Choroid plexus epithelial cell (primary cell): ENCODE results near the gene COL25A1.

Experiments
- DNase-seq: peaks from one replicate; pipeline ENCODE4 v3.0.0-alpha.2; 2010; ENCODE audit warnings: low read depth
- H3K4me3 ChIP-seq: 2 replicates; pipeline ENCODE4 v1.5.1; 2011; ENCODE audit warnings: low read depth, mild to moderate bottlenecking, control low read depth, low read length, moderate library complexity
- CTCF ChIP-seq: conservative IDR thresholded peaks from 2 replicates; pipeline ENCODE4 v1.5.1; 2011; ENCODE audit warnings: low read depth, mild to moderate bottlenecking, control low read depth, inconsistent platforms, low read length, moderate library complexity

COL25A1 gene

GRCh38 chr4:108787724-108788123 is 514.7 kb downstream of the COL25A1 start:
- H3K4me3 ChIP-seq: no peak overlapping the region
- DNase-seq: no peak
- TF ChIP-seq CTCF: no peak

GRCh38 chr4:108787106-108787505 is 515.4 kb downstream of the COL25A1 start:
- no peak for TF ChIP-seq CTCF
- H3K4me3 ChIP-seq: no peak overlapping the region

GRCh38 chr4:108786351-108786750 is 516.1 kb downstream of the COL25A1 start:
- TF ChIP-seq CTCF: no peak
- no peak for DNase-seq
- H3K4me3 ChIP-seq: no peak overlapping the region

More at GRCh38 chr4:108787106-108787505, 515.4 kb downstream of the COL25A1 start:
- DNase-seq: no peak

- TF ChIP-seq CTCF: peak; percentile 43
- DNase-seq: peak; percentile 39
- no peak overlapping the region for H3K4me3 ChIP-seq
Observed at GRCh38 chr4:108783665-108784463, 518.6 kb downstream of the COL25A1 start.

- no peak for TF ChIP-seq CTCF
- DNase-seq: no peak
- no peak overlapping the region for H3K4me3 ChIP-seq
Observed at GRCh38 chr4:108779958-108780357, 522.5 kb downstream of the COL25A1 start.

- no peak overlapping the region for H3K4me3 ChIP-seq
- DNase-seq: no peak
- no peak for TF ChIP-seq CTCF
Observed at GRCh38 chr4:108777388-108777787, 525.1 kb downstream of the COL25A1 start.

- no peak for TF ChIP-seq CTCF
- no peak for DNase-seq
- H3K4me3 ChIP-seq: no peak overlapping the region
Observed at GRCh38 chr4:108775921-108776320, 526.5 kb downstream of the COL25A1 start.
